Muscle layer of duodenum (tissue), 2 donors: ENCODE data around the gene PTPRA.

Source experiments
- H3K27ac ChIP-seq: one replicate; pipeline ENCODE4 v1.7.0; 2013; ENCODE audit warnings: mild to moderate bottlenecking, low read length
- H3K27me3 ChIP-seq: one replicate; pipeline ENCODE4 v1.7.0; 2013; ENCODE audit warnings: low read depth, mild to moderate bottlenecking, control low read depth, low read length
- H3K36me3 ChIP-seq, 2 donors: one replicate each; pipeline ENCODE4 v1.7.0; 2013; ENCODE audit warnings: low read length in 2 of 2, control low read depth in 1 of 2, mild to moderate bottlenecking in 1 of 2; ENCODE audit not compliant: insufficient read depth in 2 of 2, control insufficient read depth in 1 of 2
- H3K4me1 ChIP-seq, 2 donors: one replicate each; pipeline ENCODE4 v1.7.0; 2013; ENCODE audit warnings: low read length in 2 of 2, mild to moderate bottlenecking in 2 of 2, control low read depth in 1 of 2, moderate library complexity in 1 of 2; ENCODE audit not compliant: insufficient read depth in 2 of 2, control insufficient read depth in 1 of 2
- H3K4me3 ChIP-seq, 2 donors: one replicate each; pipeline ENCODE4 v1.7.0; 2013; ENCODE audit warnings: low read length in 2 of 2, low read depth in 1 of 2, mild to moderate bottlenecking in 1 of 2
- H3K9me3 ChIP-seq, 2 donors: one replicate each; pipeline ENCODE4 v1.7.0; 2013; ENCODE audit warnings: low read length in 2 of 2, control low read depth in 1 of 2, mild to moderate bottlenecking in 1 of 2; ENCODE audit not compliant: control insufficient read depth in 1 of 2
- donor health status: healthy.

Gene PTPRA

DNA sequence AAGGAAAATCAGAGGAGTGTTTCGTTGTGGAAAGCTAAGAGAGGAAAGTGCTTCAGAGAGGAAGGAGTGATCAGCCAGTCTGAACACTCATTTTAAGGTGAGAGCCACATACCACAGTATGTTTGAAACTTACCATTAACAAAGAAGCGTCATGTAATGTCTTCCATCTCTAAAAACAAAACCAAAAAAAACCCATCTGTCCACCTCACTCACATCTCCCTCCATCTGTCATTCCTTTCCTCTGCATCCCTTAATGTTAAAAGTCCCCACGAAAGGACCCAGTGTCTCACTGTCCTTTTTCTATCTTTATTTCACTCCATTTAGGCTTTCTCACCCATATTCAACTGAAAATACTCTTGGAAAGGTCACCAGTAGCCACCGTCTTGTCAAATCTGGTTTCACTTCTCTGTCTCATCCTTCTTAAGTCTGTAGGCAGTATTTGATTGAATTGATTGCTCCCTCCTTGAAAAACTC is 110.8 kb downstream of the PTPRA start:
- Histone ChIP-seq H3K4me3 (no peak overlapping the region), H3K27ac (no peak overlapping the region), H3K27me3 (no peaks in the 10 kb centered on the region), H3K9me3 (no peaks in the 10 kb centered on the region), H3K4me1 (peaks cover 0 to 16% of the 10 kb centered on the region in 2 donors), H3K36me3 (peaks cover 17 to 21% of the 10 kb centered on the region in 2 donors)

DNA sequence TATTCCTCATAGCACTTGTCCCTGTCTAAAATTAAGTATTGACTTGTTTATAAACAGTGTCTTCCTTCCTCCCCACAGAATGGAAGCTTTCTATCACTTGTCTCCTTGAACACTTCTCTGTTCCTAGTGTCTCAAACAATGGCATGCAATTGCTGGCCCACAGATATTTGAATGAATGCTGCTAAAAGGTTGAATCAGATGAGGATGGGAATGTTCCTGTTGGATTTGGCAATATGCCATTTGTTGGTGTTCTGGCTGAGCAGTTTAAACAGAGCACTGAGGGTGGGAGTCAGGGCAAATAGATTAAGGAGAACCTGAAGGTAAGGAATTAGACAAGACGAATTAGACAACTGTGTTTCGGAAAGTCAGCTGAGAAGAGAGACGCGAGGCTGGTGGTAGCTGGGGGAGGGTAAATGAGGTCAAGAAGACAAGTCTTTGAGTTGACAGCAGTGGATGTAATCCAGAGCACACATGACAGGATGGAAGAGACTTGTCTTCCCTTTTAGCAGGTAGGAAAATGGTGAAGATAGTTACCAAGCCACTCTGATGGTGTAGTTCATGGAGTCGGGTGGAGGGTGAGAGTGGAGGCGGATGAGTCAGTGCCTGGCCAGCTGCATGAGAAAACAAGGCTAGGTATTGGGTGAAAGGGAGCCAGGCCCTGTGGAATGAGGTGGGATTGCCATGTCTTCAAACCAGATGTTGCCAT is 111.8 kb downstream of the PTPRA start:
- peaks cover 0 to 16% of the 10 kb centered on the region in 2 donors for H3K4me1 ChIP-seq
- H3K4me3 ChIP-seq: no peak overlapping the region
- no peaks in the 10 kb centered on the region for H3K27me3 ChIP-seq
- H3K36me3 ChIP-seq: peaks cover 20 to 32% of the 10 kb centered on the region in 2 donors
- no peak overlapping the region for H3K27ac ChIP-seq
- no peaks in the 10 kb centered on the region for H3K9me3 ChIP-seq

DNA sequence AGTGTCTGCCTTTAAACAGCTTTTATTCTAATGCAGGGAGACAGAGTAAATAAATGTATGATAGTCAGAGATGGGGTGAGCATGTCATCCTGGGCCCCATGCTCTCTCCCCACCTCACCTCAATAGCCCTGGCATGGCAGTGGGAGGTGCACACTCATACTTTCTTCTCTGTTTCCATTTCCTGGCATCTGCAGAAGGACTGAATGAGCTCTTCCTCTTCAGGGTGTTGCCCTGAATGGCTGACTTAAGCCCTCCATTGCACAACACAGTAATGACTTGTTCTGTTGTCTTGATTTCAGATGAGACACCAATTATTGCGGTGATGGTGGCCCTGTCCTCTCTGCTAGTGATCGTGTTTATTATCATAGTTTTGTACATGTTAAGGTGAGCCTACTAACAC is 113.2 kb downstream of the PTPRA start:
- H3K27ac ChIP-seq: no peak overlapping the region
- no peaks in the 10 kb centered on the region for H3K9me3 ChIP-seq
- H3K27me3 ChIP-seq: no peaks in the 10 kb centered on the region
- no peak overlapping the region for H3K4me3 ChIP-seq
- H3K36me3 ChIP-seq: peaks cover 24 to 42% of the 10 kb centered on the region in 2 donors
- peaks cover 0 to 16% of the 10 kb centered on the region in 2 donors for H3K4me1 ChIP-seq

DNA sequence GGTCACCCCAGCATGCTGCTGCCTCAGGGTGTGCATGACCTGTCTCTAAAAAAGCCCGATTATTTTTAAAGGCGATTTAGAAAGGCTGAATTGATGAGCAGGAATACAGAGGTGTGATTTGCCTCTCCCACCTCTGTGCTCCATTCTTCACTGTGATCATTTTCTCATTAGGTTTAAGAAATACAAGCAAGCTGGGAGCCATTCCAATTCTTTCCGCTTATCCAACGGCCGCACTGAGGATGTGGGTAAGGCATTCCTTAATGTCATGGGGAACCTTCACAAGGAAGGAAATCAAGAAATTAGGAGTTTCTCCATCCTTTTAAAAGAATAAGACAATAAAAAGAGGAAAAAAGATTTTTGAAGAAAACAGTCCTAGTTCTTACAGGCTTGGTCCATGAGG is 114.6 kb downstream of the PTPRA start:
- Histone ChIP-seq H3K9me3 (no peaks in the 10 kb centered on the region), H3K27me3 (no peaks in the 10 kb centered on the region), H3K4me3 (no peak overlapping the region), H3K4me1 (peaks cover 0 to 16% of the 10 kb centered on the region in 2 donors), H3K36me3 (peaks cover 30 to 56% of the 10 kb centered on the region in 2 donors), H3K27ac (no peak overlapping the region)

DNA sequence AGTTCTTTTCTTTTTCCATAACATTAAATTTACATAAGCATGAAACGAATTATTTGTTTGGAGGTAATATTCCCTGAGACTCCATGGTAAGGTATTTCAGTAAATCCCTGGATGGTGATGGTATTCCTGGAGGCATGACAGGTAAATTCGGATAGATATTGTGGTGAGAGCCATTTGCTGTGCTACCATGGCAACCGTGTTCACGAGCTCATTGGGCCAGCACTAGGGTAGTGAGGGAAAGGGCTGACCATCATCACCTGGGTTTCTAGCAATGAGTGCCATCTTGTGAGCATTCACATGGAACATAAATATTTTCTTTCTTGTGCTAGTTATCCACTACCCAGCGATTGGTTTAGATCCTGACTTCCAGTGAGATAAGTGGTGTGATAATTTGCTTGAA is 118.3 kb downstream of the PTPRA start:
- Histone ChIP-seq H3K27ac (no peak overlapping the region), H3K36me3 (peaks cover 45 to 72% of the 10 kb centered on the region in 2 donors), H3K9me3 (no peaks in the 10 kb centered on the region), H3K4me3 (no peak overlapping the region), H3K27me3 (no peaks in the 10 kb centered on the region), H3K4me1 (no peaks in the 10 kb centered on the region)

DNA sequence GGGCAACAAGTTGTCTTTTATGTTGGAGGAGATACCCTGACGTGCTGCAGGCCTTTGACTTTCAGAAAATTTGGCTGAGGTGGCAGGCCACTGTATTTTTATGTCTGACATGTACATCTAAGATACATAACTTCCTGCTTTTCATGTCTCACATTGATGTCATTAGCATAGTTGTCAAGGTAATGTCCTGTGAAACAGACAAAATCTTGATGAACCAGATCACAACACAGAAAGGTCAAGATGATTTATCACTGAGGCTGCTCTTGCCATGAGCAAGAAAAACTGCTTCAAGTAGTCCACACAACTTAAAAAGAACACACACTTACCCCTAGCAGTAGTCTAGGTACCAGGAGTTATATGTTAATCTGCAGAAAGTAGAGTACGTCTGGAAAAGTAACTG is 120.0 kb downstream of the PTPRA start:
- no peaks in the 10 kb centered on the region for H3K9me3 ChIP-seq
- H3K36me3 ChIP-seq: peaks cover 35 to 59% of the 10 kb centered on the region in 2 donors
- H3K4me1 ChIP-seq: no peaks in the 10 kb centered on the region
- H3K27me3 ChIP-seq: no peaks in the 10 kb centered on the region
- no peak overlapping the region for H3K4me3 ChIP-seq
- no peak overlapping the region for H3K27ac ChIP-seq

DNA sequence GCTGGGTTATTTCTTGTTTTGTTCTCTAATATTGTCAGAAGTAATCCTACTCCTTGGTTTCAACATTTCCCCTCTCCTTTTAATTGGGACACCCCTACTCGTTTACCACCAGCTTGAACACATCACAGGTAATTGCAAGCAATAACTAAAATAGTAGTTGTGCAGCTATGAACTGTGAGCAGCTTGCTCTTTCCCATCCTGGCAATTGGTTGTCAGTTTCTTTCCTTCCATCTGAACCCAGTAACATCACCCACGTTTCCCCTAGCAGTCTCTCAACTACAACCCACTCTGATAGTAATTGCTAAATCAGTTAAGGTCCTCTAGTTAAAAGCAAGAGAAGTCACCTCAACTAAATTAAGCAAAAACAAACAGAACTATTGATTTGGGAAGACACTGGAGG is 122.5 kb downstream of the PTPRA start:
- no peaks in the 10 kb centered on the region for H3K4me1 ChIP-seq
- H3K4me3 ChIP-seq: no peak overlapping the region
- no peaks in the 10 kb centered on the region for H3K9me3 ChIP-seq
- H3K36me3 ChIP-seq: peaks cover 24 to 33% of the 10 kb centered on the region in 2 donors
- H3K27me3 ChIP-seq: no peaks in the 10 kb centered on the region
- H3K27ac ChIP-seq: no peak overlapping the region

DNA sequence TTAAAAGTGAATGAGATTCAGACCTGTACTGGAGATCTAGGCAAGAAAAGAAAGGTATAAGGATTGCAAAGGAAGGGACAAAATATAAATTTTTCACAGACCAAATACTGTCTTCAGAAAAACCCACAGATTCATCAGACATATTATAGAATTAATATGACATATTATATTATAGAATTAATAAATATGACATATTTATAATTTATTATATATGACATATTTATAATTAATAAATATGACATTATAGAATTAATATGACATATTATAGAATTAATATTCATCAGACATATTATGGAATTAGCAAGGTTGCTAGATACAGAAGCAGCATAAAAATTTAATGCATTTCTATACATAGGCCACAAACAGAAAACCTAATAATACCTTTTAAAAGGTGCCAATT is 125.4 kb downstream of the PTPRA start:
- H3K27ac ChIP-seq: no peak overlapping the region
- H3K36me3 ChIP-seq: peaks cover 10 to 11% of the 10 kb centered on the region in 2 donors
- no peaks in the 10 kb centered on the region for H3K27me3 ChIP-seq
- no peaks in the 10 kb centered on the region for H3K9me3 ChIP-seq
- no peaks in the 10 kb centered on the region for H3K4me1 ChIP-seq
- no peak overlapping the region for H3K4me3 ChIP-seq

DNA sequence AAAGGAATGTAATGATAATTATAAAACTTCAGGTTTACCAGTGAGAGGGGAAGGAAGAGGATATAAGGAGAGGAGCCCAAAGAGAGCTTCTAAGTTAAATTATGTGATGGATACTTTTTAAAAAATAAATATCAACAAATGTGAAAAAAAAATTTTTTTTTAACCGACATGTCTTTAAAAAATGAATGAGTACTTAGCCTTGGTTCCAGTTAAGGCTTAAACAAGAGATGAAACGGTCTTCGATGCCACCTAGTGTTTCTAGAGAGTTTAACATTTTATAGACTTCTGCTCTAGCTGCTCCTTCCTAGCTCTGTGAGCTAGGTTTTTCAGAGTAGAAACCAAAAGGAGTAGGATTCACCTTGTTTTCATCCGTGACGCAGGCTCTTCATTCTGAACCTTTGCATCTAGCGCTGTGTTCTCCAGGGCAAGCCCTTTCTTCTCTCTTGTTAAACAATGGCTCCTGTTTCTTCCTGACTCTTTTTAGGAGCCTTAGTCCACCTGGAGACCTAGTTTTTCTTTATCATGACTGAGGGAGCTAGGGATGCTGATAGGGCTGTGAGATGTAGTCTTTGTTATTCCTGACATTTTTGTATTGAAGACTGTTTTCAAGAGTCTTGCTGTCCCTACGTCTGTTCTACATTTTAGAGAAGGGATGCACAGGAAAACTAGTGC is 127.7 kb downstream of the PTPRA start:
- Histone ChIP-seq H3K27me3 (no peaks in the 10 kb centered on the region), H3K27ac (no peak overlapping the region), H3K9me3 (no peaks in the 10 kb centered on the region), H3K4me1 (no peaks in the 10 kb centered on the region), H3K4me3 (no peak overlapping the region), H3K36me3 (peaks cover 9% of the 10 kb centered on the region in 2 donors)

DNA sequence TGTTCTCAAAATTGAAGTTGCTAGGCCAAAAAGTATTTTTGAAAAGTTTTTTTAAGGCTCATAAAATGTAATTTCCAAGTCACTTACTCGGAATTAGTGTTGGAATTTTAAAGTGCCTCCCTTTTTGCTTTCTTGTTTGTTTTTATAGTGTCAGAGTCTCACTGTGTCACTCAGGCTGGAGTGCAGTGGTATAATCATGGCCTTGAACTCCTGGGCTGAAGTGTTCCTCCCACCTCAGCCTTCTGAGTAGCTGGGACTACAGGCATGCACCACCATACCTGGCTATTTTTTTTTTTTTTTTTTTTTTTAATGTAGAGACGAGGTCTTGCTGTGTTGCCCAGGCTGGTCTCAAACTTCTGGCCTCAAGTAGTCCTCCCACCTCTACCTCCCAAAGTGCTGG is 130.1 kb downstream of the PTPRA start:
- Histone ChIP-seq H3K4me3 (no peak overlapping the region), H3K27me3 (no peaks in the 10 kb centered on the region), H3K27ac (no peak overlapping the region), H3K4me1 (no peaks in the 10 kb centered on the region), H3K36me3 (peaks cover 15 to 28% of the 10 kb centered on the region in 2 donors), H3K9me3 (no peaks in the 10 kb centered on the region)

DNA sequence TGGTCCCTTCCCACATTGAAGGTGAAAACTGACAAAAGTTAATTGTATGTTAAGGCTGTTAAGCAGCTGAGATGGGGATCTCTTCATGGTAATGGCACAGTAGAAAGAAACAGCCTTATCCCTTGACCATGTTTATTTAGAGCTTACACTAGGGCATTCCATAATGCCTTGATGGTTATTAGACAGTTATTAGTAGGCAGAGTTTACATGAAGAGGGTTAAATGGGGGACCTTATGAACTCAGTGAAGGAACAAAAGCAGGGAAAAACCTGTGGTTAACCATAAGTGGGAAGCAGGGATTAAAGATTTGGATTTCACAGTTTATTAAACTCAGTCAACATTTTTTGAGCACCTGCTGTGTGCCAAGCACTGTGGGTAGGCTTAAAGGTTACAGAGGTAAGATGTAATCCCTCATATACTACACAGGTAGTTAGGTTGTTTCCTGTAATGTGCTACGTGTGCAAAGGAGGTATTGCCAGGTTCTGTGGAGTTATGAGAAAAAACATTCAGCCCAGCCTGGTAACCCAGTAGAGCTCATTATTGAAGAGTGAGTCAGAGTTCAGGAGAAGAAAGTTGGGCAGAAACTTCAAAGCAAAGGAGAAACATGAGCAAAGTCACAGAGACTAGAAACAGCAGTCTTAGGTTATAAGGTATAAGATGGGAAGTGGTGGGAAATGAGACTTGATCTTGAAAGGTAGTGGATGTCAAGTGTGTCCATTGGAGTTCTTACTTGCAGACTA is 137.9 kb downstream of the PTPRA start:
- H3K4me3 ChIP-seq: no peak overlapping the region
- no peaks in the 10 kb centered on the region for H3K27me3 ChIP-seq

More for the DNA sequence above, 137.9 kb downstream of the PTPRA start:
- Histone ChIP-seq H3K27ac (no peak overlapping the region), H3K36me3 (peaks cover 13 to 49% of the 10 kb centered on the region in 2 donors), H3K9me3 (no peaks in the 10 kb centered on the region), H3K4me1 (no peaks in the 10 kb centered on the region)
